Neural progenitor cell (in vitro differentiated cells): ENCODE data around the gene EDRF1. TPM values are rescaled to one million over a fixed set of nuclear protein-coding genes. Genes with fewer than 3 reads are reported as not detected.

ENCODE experiments used
- DNase-seq: peaks from one replicate; pipeline ENCODE4 v3.0.0-alpha.2; 2016; ENCODE audit warnings: low spot score
- H2AFZ ChIP-seq: fragments of 200-600 bp; sonication (generic); replicated peaks from 2 replicates; pipeline ENCODE4 v1.6.1; 2016; ENCODE audit warnings: antibody characterized with exemption
- H3F3A ChIP-seq: fragments of 200-600 bp; sonication (generic); 2 replicates; pipeline ENCODE4 v1.6.1; 2016; ENCODE audit warnings: antibody characterized with exemption, low read depth
- H3K27ac ChIP-seq: fragments of 200-600 bp; sonication (generic); 2 replicates; pipeline ENCODE4 v1.5.1; 2016; ENCODE audit warnings: mild to moderate bottlenecking
- H3K27me3 ChIP-seq: fragments of 200-600 bp; sonication (generic); 2 replicates; pipeline ENCODE4 v1.6.1; 2016; ENCODE audit warnings: mild to moderate bottlenecking, moderate library complexity
- H3K36me3 ChIP-seq: fragments of 200-600 bp; sonication (generic); 2 replicates; pipeline ENCODE4 v1.5.1; 2016
- H3K4me1 ChIP-seq: fragments of 200-600 bp; sonication (generic); 2 replicates; pipeline ENCODE4 v1.6.1; 2016; ENCODE audit warnings: mixed run types
- H3K4me2 ChIP-seq: fragments of 200-600 bp; sonication (generic); 2 replicates; pipeline ENCODE4 v1.6.1; 2016
- H3K4me3 ChIP-seq: fragments of 200-600 bp; sonication (generic); 2 replicates; pipeline ENCODE4 v1.5.1; 2016
- H3K79me2 ChIP-seq: fragments of 200-600 bp; sonication (generic); 2 replicates; pipeline ENCODE4 v1.6.1; 2016; ENCODE audit warnings: low read depth
- H3K9ac ChIP-seq: fragments of 200-600 bp; sonication (generic); 2 replicates; pipeline ENCODE4 v1.6.1; 2016
- H3K9me3 ChIP-seq: fragments of 200-600 bp; sonication (generic); 2 replicates; pipeline ENCODE4 v1.5.1; 2016; ENCODE audit warnings: low read depth
- H4K20me1 ChIP-seq: fragments of 200-600 bp; sonication (generic); 2 replicates; pipeline ENCODE4 v1.6.1; 2016; ENCODE audit warnings: low read depth
- H3K27ac Mint-ChIP-seq: 3 replicates; pipeline ENCODE4 v1.8.0; 2021; ENCODE audit warnings: mixed read lengths
- H3K27me3 Mint-ChIP-seq: 2 replicates; pipeline ENCODE4 v1.8.0; 2022; ENCODE audit warnings: low read depth, mild to moderate bottlenecking, inconsistent platforms, moderate library complexity, mixed read lengths; ENCODE audit not compliant: insufficient read depth
- H3K36me3 Mint-ChIP-seq: 3 replicates; pipeline ENCODE4 v1.8.0; 2021; ENCODE audit warnings: mixed read lengths
- H3K4me1 Mint-ChIP-seq: 3 replicates; pipeline ENCODE4 v1.8.0; 2021; ENCODE audit warnings: mixed read lengths
- H3K4me3 Mint-ChIP-seq: 3 replicates; pipeline ENCODE4 v1.8.0; 2021; ENCODE audit warnings: mild to moderate bottlenecking, moderate library complexity, mixed read lengths
- H3K9me3 Mint-ChIP-seq: 3 replicates; pipeline ENCODE4 v1.8.0; 2020; ENCODE audit warnings: mixed read lengths
- CTCF ChIP-seq: fragments of 200-600 bp; sonication (generic); IDR thresholded peaks from 2 replicates; pipeline ENCODE4 v1.5.1; 2017; ENCODE audit warnings: antibody characterized with exemption, mild to moderate bottlenecking
- EZH2 ChIP-seq: fragments of 200-600 bp; sonication (generic); IDR thresholded peaks from 2 replicates; pipeline ENCODE4 v1.6.1; 2017; ENCODE audit warnings: antibody characterized with exemption, mild to moderate bottlenecking, moderate library complexity
- EZH2phosphoT487 ChIP-seq: fragments of 200-600 bp; sonication (generic); IDR thresholded peaks from 2 replicates; pipeline ENCODE4 v1.6.1; 2017; ENCODE audit warnings: antibody characterized with exemption
- total RNA-seq: library from RNA; depleted of rRNA; stranded (reverse); fragments of >200 nt; gene quantifications from 2 replicates; pipeline ENCODE4 v1.2.3, GENCODE V29; 2015; ENCODE audit warnings: low replicate concordance

Gene EDRF1
- total RNA-seq, 1 donor from 2014 or later, result 63.4 TPM

- H3K4me3 Mint-ChIP-seq, result no peak overlapping the region
- no peaks in the 10 kb centered on the region for H3K4me1 Mint-ChIP-seq
- no peak for DNase-seq
- no peak overlapping the region for H3K4me3 ChIP-seq
- TF ChIP-seq EZH2 (no peak), CTCF (no peak), EZH2phosphoT487 (no peak)
- no peak overlapping the region for H3K9ac ChIP-seq
- no peaks in the 10 kb centered on the region for H3K27me3 ChIP-seq
- no peaks in the 10 kb centered on the region for H3K36me3 ChIP-seq
- H3K27ac Mint-ChIP-seq, result no peak overlapping the region
- H3K4me1 ChIP-seq, result no peaks in the 10 kb centered on the region
- H3K27ac ChIP-seq, result no peak overlapping the region
- no peaks in the 10 kb centered on the region for H4K20me1 ChIP-seq
- H3K9me3 ChIP-seq, result no peaks in the 10 kb centered on the region
- H3K79me2 ChIP-seq, result no peaks in the 10 kb centered on the region
- no peak overlapping the region for H2AFZ ChIP-seq
- peaks cover 2% of the 10 kb centered on the region for H3K27me3 Mint-ChIP-seq
- H3F3A ChIP-seq, result no peaks in the 10 kb centered on the region
- H3K9me3 Mint-ChIP-seq, result peaks cover 3% of the 10 kb centered on the region
- no peak overlapping the region for H3K4me2 ChIP-seq
- no peaks in the 10 kb centered on the region for H3K36me3 Mint-ChIP-seq
Measured at GRCh38 chr10:125698481-125698998, 21.0 kb upstream of the EDRF1 start.

GRCh38 chr10:125699562-125700143 is 19.9 kb upstream of the EDRF1 start:
- no peak overlapping the region for H3K4me2 ChIP-seq
- no peaks in the 10 kb centered on the region for H3K27me3 ChIP-seq
- H3K36me3 Mint-ChIP-seq, result no peaks in the 10 kb centered on the region
- no peak overlapping the region for H3K9ac ChIP-seq
- no peak overlapping the region for H3K27ac ChIP-seq
- peaks cover 3% of the 10 kb centered on the region for H3K9me3 Mint-ChIP-seq
- H3K4me1 Mint-ChIP-seq, result no peaks in the 10 kb centered on the region
- no peak overlapping the region for H3K27ac Mint-ChIP-seq
- DNase-seq, result no peak
- no peaks in the 10 kb centered on the region for H3K9me3 ChIP-seq
- no peak overlapping the region for H3K4me3 Mint-ChIP-seq
- no peaks in the 10 kb centered on the region for H3F3A ChIP-seq
- H3K4me3 ChIP-seq, result no peak overlapping the region
- H3K79me2 ChIP-seq, result no peaks in the 10 kb centered on the region
- no peak overlapping the region for H2AFZ ChIP-seq
- H3K4me1 ChIP-seq, result no peaks in the 10 kb centered on the region
- TF ChIP-seq CTCF (no peak), EZH2 (no peak), EZH2phosphoT487 (no peak)
- no peaks in the 10 kb centered on the region for H3K36me3 ChIP-seq
- no peaks in the 10 kb centered on the region for H4K20me1 ChIP-seq
- H3K27me3 Mint-ChIP-seq, result peaks cover 2% of the 10 kb centered on the region

DNA sequence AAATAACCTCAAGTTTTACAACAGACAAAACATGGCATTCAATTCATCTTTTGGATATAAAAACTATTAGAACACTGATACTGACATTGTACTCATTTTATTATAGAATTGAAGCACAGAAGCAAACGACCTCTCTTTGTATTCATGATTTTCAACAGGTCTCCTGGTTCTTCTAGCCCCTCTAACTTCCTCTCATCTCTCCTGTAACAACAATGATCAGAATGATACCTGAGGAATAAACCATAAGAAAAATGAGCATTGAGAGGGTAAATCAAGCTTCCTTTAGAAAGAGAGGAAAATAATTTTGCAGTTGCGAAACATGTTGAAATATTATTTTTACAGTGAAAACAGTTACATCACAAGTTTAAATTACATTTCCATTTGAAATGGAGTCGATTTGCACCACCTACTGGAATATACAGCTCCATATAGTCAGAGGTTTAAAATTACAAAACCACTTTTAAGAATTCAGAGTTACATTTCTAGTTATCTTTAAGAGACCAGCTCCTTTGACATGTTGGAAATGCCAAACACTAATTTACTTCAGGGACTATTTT is 19.1 kb upstream of the EDRF1 start:
- Histone ChIP-seq H3K4me2 (no peak overlapping the region), H3K4me3 (no peak overlapping the region), H3K27ac (no peak overlapping the region), H3K79me2 (no peaks in the 10 kb centered on the region), H3K27me3 (no peaks in the 10 kb centered on the region), H3K9me3 (no peaks in the 10 kb centered on the region), H3F3A (no peaks in the 10 kb centered on the region), H3K36me3 (no peaks in the 10 kb centered on the region), H3K9ac (no peak overlapping the region), H4K20me1 (no peaks in the 10 kb centered on the region), H2AFZ (no peak overlapping the region), H3K4me1 (no peaks in the 10 kb centered on the region)
- no peak for TF ChIP-seq EZH2phosphoT487
- no peak for TF ChIP-seq EZH2
- peak; percentile 10 for TF ChIP-seq CTCF
- Mint-ChIP-seq H3K27me3 (peaks cover 2% of the 10 kb centered on the region), H3K4me1 (no peaks in the 10 kb centered on the region), H3K9me3 (peaks cover 3% of the 10 kb centered on the region), H3K36me3 (no peaks in the 10 kb centered on the region), H3K27ac (no peak overlapping the region), H3K4me3 (no peak overlapping the region)
- no peak for DNase-seq
